HCT116 (cell line): Measurements from ENCODE around the gene HSD17B12. TPM values are rescaled to one million over a fixed set of nuclear protein-coding genes. Genes with fewer than 3 reads are reported as not detected.

Source experiments
- ATAC-seq: fragments of 200-7000 bp; cut with Tn5 transposase; 2 replicates; pipeline ENCODE4 v1.9.1; 2020; ENCODE audit warnings: mild to moderate bottlenecking, moderate library complexity
- BruUV-seq: library from RNA; stranded (reverse); fragments of 400-500 nt; replicated peaks from 2 replicates; lab custom pipeline; 2021; lab: Mats Ljungman, UMichigan
- CTCF ChIA-PET: fragments of 300-600 bp; sonication (Branson Sonifier 250); formaldehyde crosslinking; loops from one replicate; lab custom pipeline; 2021; ENCODE audit warnings: antibody characterized with exemption; lab: Charles Lee
- POLR2A ChIA-PET: fragments of 300-600, 350-600 bp; sonication (Branson Sonifier 250); formaldehyde crosslinking; loops from one replicate; lab custom pipeline; 2021; ENCODE audit warnings: antibody characterized with exemption; lab: Charles Lee
- RAD21 ChIA-PET, 2 experiments: fragments of 300-600 bp; sonication (Branson Sonifier 250); formaldehyde crosslinking; loops; one replicate each; lab custom pipeline; 2023; ENCODE audit warnings: low total read pairs in 2 of 2; ENCODE audit not compliant: uncharacterized antibody in 2 of 2, unreplicated experiment in 2 of 2, low non-redundant PET in 1 of 2; lab: Charles Lee
- DNase-seq: peaks from one replicate; pipeline ENCODE4 v3.0.0-alpha.2; 2010; ENCODE audit warnings: low read depth, low spot score
- H2AFZ ChIP-seq: fragments of 200-600 bp; shearing (Covaris generic), sonication (generic); 2 replicates; pipeline ENCODE4 v1.6.1; 2017; ENCODE audit warnings: low read depth, mixed run types, mixed read lengths, antibody characterized with exemption, low read length; ENCODE audit not compliant: poor library complexity, severe bottlenecking
- H3K27ac ChIP-seq: 2 replicates; pipeline ENCODE4 v1.5.1; 2012; ENCODE audit warnings: low read depth, low read length
- H3K27me3 ChIP-seq: fragments of 200-600 bp; sonication (generic); 2 replicates; pipeline ENCODE4 v1.6.1; 2016; ENCODE audit warnings: mixed run types, low read length, mixed read lengths; ENCODE audit not compliant: insufficient read depth
- H3K36me3 ChIP-seq, 2 experiments: fragments of 200-500 bp in 1 of 2; fragments of 200-600 bp in 1 of 2; sonication (Bioruptor generic) in 1 of 2; sonication (generic) in 1 of 2; 2 replicates each; pipeline versions ENCODE4 v1.5.1 to v1.6.1; 2014 to 2016; ENCODE audit warnings: low read length in 2 of 2, inconsistent platforms in 1 of 2, mixed read lengths in 1 of 2, mixed run types in 1 of 2; ENCODE audit not compliant: insufficient read depth in 2 of 2, control insufficient read depth in 1 of 2
- H3K4me1 ChIP-seq, 2 experiments: fragments of 200-600 bp in 1 of 2; sonication (generic) in 1 of 2; 2 replicates each; pipeline versions ENCODE4 v1.5.1 to v1.6.1; 2012 to 2017; ENCODE audit warnings: low read length in 2 of 2, inconsistent platforms in 1 of 2, mild to moderate bottlenecking in 1 of 2, mixed read lengths in 1 of 2, mixed run types in 1 of 2, moderate library complexity in 1 of 2; ENCODE audit not compliant: insufficient read depth in 2 of 2, control insufficient read depth in 1 of 2
- H3K4me2 ChIP-seq: fragments of 200-600 bp; sonication (generic); 2 replicates; pipeline ENCODE4 v1.6.1; 2017; ENCODE audit warnings: mixed run types, low read length, mixed read lengths
- H3K4me3 ChIP-seq, 2 experiments: fragments of 200-600 bp in 1 of 2; sonication (generic) in 1 of 2; replicated peaks in 1 of 2; 2 replicates each; pipeline ENCODE4 v1.5.1; 2011 to 2016; ENCODE audit warnings: low read length in 2 of 2, control low read depth in 1 of 2, low read depth in 1 of 2, mild to moderate bottlenecking in 1 of 2, mixed read lengths in 1 of 2, mixed run types in 1 of 2
- H3K79me2 ChIP-seq: fragments of 200-600 bp; sonication (generic); 2 replicates; pipeline ENCODE4 v1.6.1; 2017; ENCODE audit warnings: mild to moderate bottlenecking, mixed run types, low read length, moderate library complexity, mixed read lengths; ENCODE audit not compliant: insufficient read depth
- H3K9ac ChIP-seq: fragments of 200-600 bp; sonication (generic); 2 replicates; pipeline ENCODE4 v1.6.1; 2016; ENCODE audit warnings: low read length, mixed read lengths
- H3K9me2 ChIP-seq: fragments of 200-600 bp; sonication (generic), shearing (Covaris generic); 2 replicates; pipeline ENCODE4 v1.6.1; 2017; ENCODE audit warnings: mixed run types, mild to moderate bottlenecking, moderate library complexity; ENCODE audit not compliant: insufficient read depth
- H3K9me3 ChIP-seq, 2 experiments: fragments of 200-500 bp in 1 of 2; fragments of 200-600 bp in 1 of 2; sonication (Bioruptor generic) in 1 of 2; sonication (generic) in 1 of 2; 2 replicates each; pipeline ENCODE4 v1.6.1; 2014 to 2017; ENCODE audit warnings: low read length in 2 of 2, mixed read lengths in 2 of 2, inconsistent platforms in 1 of 2, low read depth in 1 of 2, mild to moderate bottlenecking in 1 of 2, mixed run types in 1 of 2, moderate library complexity in 1 of 2; ENCODE audit not compliant: control insufficient read depth in 1 of 2, insufficient read depth in 1 of 2
- H4K20me1 ChIP-seq: fragments of 200-600 bp; sonication (generic), shearing (Covaris generic); 2 replicates; pipeline ENCODE4 v1.6.1; 2017; ENCODE audit warnings: mixed run types, mild to moderate bottlenecking, moderate library complexity; ENCODE audit not compliant: insufficient read depth
- CBX3 ChIP-seq: IDR thresholded peaks from 2 replicates; pipeline ENCODE4 v1.6.1; 2012; ENCODE audit warnings: low read depth
- CEBPB ChIP-seq: IDR thresholded peaks from 2 replicates; pipeline ENCODE4 v1.6.1; 2012; ENCODE audit warnings: low read depth
- EGR1 ChIP-seq: IDR thresholded peaks from 2 replicates; pipeline ENCODE4 v1.6.1; 2012; ENCODE audit warnings: low read depth
- EZH2 ChIP-seq: fragments of 200-600 bp; sonication (generic); IDR thresholded peaks from 2 replicates; pipeline ENCODE4 v1.6.1; 2017; ENCODE audit warnings: antibody characterized with exemption, mixed run types
- JUND ChIP-seq: IDR thresholded peaks from 2 replicates; pipeline ENCODE4 v1.6.1; 2012
- POLR2A ChIP-seq: IDR thresholded peaks from 2 replicates; pipeline ENCODE4 v1.7.0; 2011; ENCODE audit warnings: borderline replicate concordance; ENCODE audit not compliant: insufficient read depth, insufficient read length; ENCODE audit errors: extremely low read depth
- RAD21 ChIP-seq: IDR thresholded peaks from 2 replicates; pipeline ENCODE4 v1.6.1; 2012; ENCODE audit warnings: low read depth, mild to moderate bottlenecking
- SP1 ChIP-seq: IDR thresholded peaks from 2 replicates; pipeline ENCODE4 v1.6.1; 2012; ENCODE audit warnings: low read depth
- SRF ChIP-seq: IDR thresholded peaks from 2 replicates; pipeline ENCODE4 v1.6.1; 2012; ENCODE audit warnings: low read depth
- TCF7L2 ChIP-seq: IDR thresholded peaks from 2 replicates; pipeline ENCODE4 v1.7.0; 2011; ENCODE audit warnings: borderline replicate concordance, inconsistent platforms; ENCODE audit not compliant: insufficient read depth, insufficient read length; ENCODE audit errors: extremely low read depth
- YY1 ChIP-seq: IDR thresholded peaks from 2 replicates; pipeline ENCODE4 v1.6.1; 2011; ENCODE audit warnings: low read length, low read depth, moderate library complexity, mild to moderate bottlenecking; ENCODE audit not compliant: insufficient replicate concordance; ENCODE audit errors: extremely low read depth
- ZFX ChIP-seq: fragments of 450-650 bp; IDR thresholded peaks from 2 replicates; pipeline ENCODE4 v1.6.1; 2017
- ZNF274 ChIP-seq: fragments of 200-500 bp; sonication (Bioruptor generic); IDR thresholded peaks from 2 replicates; pipeline ENCODE4 v1.6.1; 2014; ENCODE audit warnings: mild to moderate bottlenecking, low read depth, low read length, inconsistent platforms
- intact Hi-C: fragments of 100-400 bp; cut with micrococcal nuclease; formaldehyde crosslinking; loops from 2 replicates; pipeline ENCODE4 v1.10.0; 2022
- total RNA-seq: library from RNA; stranded (reverse); gene quantifications from one replicate; pipeline ENCODE4 v1.2.1, GENCODE V29; 2021; ENCODE audit not compliant: unreplicated experiment
- TF ChIP-seq, protein P1 (sequence below): IDR thresholded peaks from 2 replicates; pipeline ENCODE4 v1.6.1; 2012
- TF ChIP-seq, protein P2 (sequence below): IDR thresholded peaks from 2 replicates; pipeline ENCODE4 v1.6.1; 2012; ENCODE audit warnings: low read depth
- TF ChIP-seq, protein P3 (sequence below), 3 experiments: fragments of 200-600 bp in 1 of 3; sonication (generic) in 1 of 3; IDR thresholded peaks in 2 of 3; conservative IDR thresholded peaks in 1 of 3; 2 replicates each; pipeline ENCODE4 v1.5.1; 2012 to 2017; ENCODE audit warnings: low read depth in 2 of 3, low read length in 2 of 3, antibody characterized with exemption in 1 of 3, borderline replicate concordance in 1 of 3, control low read depth in 1 of 3, mild to moderate bottlenecking in 1 of 3, mixed read lengths in 1 of 3, mixed run types in 1 of 3, moderate library complexity in 1 of 3; ENCODE audit not compliant: insufficient read depth in 1 of 3

Gene HSD17B12
- total RNA-seq, 1 experiment from 2014 or later: 83.7 TPM

DNA sequence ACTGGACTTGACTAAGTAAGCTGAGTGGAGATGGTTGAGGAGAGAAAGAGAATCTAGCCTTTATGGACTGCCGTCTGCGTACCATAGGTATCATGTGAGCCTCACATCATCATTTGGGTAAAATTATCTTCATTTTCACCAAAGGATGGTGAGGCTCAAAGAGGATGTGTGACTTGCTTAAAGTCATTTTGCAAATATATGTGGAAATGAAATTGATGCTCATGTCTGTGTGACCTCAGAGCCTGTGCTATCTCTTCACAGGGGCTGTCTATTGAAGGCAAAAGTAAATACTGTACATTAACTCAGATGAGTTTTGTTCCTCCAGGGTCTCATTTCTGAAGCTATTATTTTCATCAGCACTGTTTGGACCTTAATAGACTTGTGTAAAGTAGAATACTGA lies 116.8 kb downstream of the HSD17B12 start:
- no TSS peak for BruUV-seq
- ChIA-PET RAD21 (no interaction called here), POLR2A (no interaction called here), CTCF (no interaction called here)
- H3K4me1 ChIP-seq: no peaks in the 10 kb centered on the region
- no peaks in the 10 kb centered on the region for H3K9me2 ChIP-seq
- no peak overlapping the region for H3K9ac ChIP-seq
- DNase-seq (no peak), ATAC-seq (no peak)
- H3K27me3 ChIP-seq: no peaks in the 10 kb centered on the region
- no peak overlapping the region for H3K4me3 ChIP-seq
- H3K9me3 ChIP-seq: no peaks in the 10 kb centered on the region
- H4K20me1 ChIP-seq: no peaks in the 10 kb centered on the region
- H3K36me3 ChIP-seq: no peaks in the 10 kb centered on the region
- no peaks in the 10 kb centered on the region for H3K79me2 ChIP-seq
- TF ChIP-seq YY1 (no peak), EGR1 (no peak), POLR2A (no peak), ZNF274 (no peak), JUND (no peak), EZH2 (no peak), SP1 (no peak), SRF (no peak), CEBPB (no peak)
- H3K27ac ChIP-seq: no peak overlapping the region
- intact Hi-C loops: no loop called here
- no peak overlapping the region for H2AFZ ChIP-seq
- no peak overlapping the region for H3K4me2 ChIP-seq

DNA sequence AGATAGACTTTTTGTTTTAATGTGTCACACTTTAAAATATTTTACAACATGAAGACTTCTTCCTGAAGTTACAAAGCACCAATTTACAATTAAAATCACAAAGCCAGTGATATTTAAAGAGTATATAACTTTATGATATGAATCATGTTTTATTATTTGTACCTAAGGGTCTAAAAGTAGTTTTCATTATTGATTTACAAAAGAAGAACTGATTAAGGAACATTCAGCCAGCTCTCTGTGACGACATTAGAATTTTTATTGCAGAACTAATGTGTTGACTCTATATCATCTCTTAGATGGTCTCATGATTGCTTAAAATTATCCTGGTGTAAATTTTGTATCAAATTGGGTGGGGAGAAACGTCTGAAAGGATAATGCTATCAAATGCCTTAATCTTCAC lies 117.3 kb downstream of the HSD17B12 start:
- Histone ChIP-seq H3K4me1 (no peaks in the 10 kb centered on the region), H2AFZ (no peak overlapping the region), H3K27ac (no peak overlapping the region), H3K4me2 (no peak overlapping the region), H3K27me3 (no peaks in the 10 kb centered on the region), H3K4me3 (no peak overlapping the region), H3K36me3 (no peaks in the 10 kb centered on the region), H4K20me1 (no peaks in the 10 kb centered on the region), H3K9ac (no peak overlapping the region), H3K9me2 (no peaks in the 10 kb centered on the region), H3K79me2 (no peaks in the 10 kb centered on the region), H3K9me3 (no peaks in the 10 kb centered on the region)
- ChIA-PET RAD21 (no interaction called here), CTCF (no interaction called here), POLR2A (no interaction called here)
- TF ChIP-seq SRF (no peak), CEBPB (no peak), YY1 (no peak), ZNF274 (no peak), ZFX (no peak), CBX3 (no peak), RAD21 (no peak), EZH2 (no peak), TCF7L2 (no peak), EGR1 (no peak), JUND (no peak)
- TF ChIP-seq, protein P1, sequence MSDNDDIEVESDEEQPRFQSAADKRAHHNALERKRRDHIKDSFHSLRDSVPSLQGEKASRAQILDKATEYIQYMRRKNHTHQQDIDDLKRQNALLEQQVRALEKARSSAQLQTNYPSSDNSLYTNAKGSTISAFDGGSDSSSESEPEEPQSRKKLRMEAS: no peak
- TF ChIP-seq, protein P2, sequence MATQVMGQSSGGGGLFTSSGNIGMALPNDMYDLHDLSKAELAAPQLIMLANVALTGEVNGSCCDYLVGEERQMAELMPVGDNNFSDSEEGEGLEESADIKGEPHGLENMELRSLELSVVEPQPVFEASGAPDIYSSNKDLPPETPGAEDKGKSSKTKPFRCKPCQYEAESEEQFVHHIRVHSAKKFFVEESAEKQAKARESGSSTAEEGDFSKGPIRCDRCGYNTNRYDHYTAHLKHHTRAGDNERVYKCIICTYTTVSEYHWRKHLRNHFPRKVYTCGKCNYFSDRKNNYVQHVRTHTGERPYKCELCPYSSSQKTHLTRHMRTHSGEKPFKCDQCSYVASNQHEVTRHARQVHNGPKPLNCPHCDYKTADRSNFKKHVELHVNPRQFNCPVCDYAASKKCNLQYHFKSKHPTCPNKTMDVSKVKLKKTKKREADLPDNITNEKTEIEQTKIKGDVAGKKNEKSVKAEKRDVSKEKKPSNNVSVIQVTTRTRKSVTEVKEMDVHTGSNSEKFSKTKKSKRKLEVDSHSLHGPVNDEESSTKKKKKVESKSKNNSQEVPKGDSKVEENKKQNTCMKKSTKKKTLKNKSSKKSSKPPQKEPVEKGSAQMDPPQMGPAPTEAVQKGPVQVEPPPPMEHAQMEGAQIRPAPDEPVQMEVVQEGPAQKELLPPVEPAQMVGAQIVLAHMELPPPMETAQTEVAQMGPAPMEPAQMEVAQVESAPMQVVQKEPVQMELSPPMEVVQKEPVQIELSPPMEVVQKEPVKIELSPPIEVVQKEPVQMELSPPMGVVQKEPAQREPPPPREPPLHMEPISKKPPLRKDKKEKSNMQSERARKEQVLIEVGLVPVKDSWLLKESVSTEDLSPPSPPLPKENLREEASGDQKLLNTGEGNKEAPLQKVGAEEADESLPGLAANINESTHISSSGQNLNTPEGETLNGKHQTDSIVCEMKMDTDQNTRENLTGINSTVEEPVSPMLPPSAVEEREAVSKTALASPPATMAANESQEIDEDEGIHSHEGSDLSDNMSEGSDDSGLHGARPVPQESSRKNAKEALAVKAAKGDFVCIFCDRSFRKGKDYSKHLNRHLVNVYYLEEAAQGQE: no peak
- TF ChIP-seq, protein P3, sequence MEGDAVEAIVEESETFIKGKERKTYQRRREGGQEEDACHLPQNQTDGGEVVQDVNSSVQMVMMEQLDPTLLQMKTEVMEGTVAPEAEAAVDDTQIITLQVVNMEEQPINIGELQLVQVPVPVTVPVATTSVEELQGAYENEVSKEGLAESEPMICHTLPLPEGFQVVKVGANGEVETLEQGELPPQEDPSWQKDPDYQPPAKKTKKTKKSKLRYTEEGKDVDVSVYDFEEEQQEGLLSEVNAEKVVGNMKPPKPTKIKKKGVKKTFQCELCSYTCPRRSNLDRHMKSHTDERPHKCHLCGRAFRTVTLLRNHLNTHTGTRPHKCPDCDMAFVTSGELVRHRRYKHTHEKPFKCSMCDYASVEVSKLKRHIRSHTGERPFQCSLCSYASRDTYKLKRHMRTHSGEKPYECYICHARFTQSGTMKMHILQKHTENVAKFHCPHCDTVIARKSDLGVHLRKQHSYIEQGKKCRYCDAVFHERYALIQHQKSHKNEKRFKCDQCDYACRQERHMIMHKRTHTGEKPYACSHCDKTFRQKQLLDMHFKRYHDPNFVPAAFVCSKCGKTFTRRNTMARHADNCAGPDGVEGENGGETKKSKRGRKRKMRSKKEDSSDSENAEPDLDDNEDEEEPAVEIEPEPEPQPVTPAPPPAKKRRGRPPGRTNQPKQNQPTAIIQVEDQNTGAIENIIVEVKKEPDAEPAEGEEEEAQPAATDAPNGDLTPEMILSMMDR (IDR thresholded peaks at IDR 0.05 in 2 of 3, conservative IDR thresholded peaks at IDR 0.05 in 1 of 3; ENCODE audit: borderline replicate concordance in 1 of 3, insufficient read depth in 1 of 3, low read depth in 2 of 3, low read length in 2 of 3): no peak
- no peak for ATAC-seq
- no TSS peak for BruUV-seq
- intact Hi-C loops: no loop called here
- no peak for DNase-seq
